ENCODE data around the gene RACK1.

RACK1 gene

GRCh38 chr5:181193656-181194055 is 50.0 kb downstream of the RACK1 start:
- DNase-seq, result no peak

GRCh38 chr5:181192337-181193046 is 51.2 kb downstream of the RACK1 start:
- DNase-seq, result no peak

- peak; percentile 90 for DNase-seq
Observed at GRCh38 chr5:181191526-181192336, 52.0 kb downstream of the RACK1 start.

- peak; percentile 28 for DNase-seq
Observed at GRCh38 chr5:181190711-181191525, 52.8 kb downstream of the RACK1 start.

GRCh38 chr5:181189962-181190710 is 53.6 kb downstream of the RACK1 start:
- no peak for DNase-seq

- no peak for DNase-seq
Observed at GRCh38 chr5:181189363-181189961, 54.2 kb downstream of the RACK1 start.

GRCh38 chr5:181188700-181189362 is 54.9 kb downstream of the RACK1 start:
- peak; percentile 56 for DNase-seq

- peak; percentile 66 for DNase-seq
Observed at GRCh38 chr5:181187500-181188213, 56.0 kb downstream of the RACK1 start.

GRCh38 chr5:181186986-181187499 is 56.7 kb downstream of the RACK1 start:
- no peak for DNase-seq

All from NCI-H226 (cell line).